ENCODE results near the gene GPR149.
"Not testable (repeated sequence)": the region's sequence is repeated elsewhere in the genome, so short reads cannot be mapped to it uniquely, and the experiment has no call there.

GPR149 gene, protein sequence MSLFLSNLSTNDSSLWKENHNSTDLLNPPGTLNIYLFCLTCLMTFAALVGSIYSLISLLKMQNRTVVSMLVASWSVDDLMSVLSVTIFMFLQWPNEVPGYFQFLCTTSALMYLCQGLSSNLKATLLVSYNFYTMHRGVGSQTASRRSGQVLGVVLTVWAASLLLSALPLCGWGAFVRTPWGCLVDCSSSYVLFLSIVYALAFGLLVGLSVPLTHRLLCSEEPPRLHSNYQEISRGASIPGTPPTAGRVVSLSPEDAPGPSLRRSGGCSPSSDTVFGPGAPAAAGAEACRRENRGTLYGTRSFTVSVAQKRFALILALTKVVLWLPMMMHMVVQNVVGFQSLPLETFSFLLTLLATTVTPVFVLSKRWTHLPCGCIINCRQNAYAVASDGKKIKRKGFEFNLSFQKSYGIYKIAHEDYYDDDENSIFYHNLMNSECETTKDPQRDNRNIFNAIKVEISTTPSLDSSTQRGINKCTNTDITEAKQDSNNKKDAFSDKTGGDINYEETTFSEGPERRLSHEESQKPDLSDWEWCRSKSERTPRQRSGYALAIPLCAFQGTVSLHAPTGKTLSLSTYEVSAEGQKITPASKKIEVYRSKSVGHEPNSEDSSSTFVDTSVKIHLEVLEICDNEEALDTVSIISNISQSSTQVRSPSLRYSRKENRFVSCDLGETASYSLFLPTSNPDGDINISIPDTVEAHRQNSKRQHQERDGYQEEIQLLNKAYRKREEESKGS

DNA sequence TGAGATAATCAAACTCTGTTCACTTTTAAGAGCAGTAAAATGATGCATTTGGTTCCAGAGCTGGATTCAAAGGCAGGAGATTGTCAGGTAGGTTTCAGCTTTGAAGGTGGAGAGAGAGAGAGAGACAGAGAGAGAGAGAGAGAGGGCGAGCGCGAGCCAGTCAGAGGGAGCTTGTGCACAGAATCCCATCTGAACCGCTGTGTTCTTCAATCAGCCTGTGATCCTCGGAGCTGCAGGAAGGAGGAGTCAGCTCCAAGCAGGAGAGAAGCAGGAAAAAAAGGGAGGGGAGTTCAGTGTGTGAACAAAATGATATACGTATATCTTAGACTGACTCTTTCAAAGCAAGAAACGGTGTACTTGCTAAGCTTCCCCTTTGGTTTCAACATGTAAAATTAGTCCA is at the start of gene GPR149:
Gene GPR149, minus strand, starts transcription at position 177 of the 400 bp plus-strand sequence. CDS start 575 bp downstream, outside the sequence.
- no peak for DNase-seq (ENCODE audit: low read depth)

DNA sequence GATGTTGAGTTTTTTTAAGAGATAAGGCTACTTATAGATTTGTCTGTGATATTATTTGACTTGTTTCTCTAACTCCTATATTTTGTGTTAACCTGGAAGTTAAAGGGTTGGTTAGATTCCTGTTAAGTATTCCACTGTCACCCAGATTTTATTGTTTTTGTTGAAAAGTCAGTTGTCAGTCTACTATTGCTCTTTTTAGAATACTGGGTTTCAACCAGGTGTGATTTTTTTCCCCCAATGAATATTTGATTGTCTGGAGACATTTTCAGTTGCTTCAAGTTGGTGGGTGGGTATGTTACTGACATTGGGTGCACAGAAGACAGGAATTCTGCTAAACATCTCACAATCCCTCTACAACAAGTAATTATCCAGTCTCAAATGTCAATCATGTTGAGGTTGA is 43.8 kb upstream of the GPR149 start:
- no peak for DNase-seq (ENCODE audit: low read depth)

DNA sequence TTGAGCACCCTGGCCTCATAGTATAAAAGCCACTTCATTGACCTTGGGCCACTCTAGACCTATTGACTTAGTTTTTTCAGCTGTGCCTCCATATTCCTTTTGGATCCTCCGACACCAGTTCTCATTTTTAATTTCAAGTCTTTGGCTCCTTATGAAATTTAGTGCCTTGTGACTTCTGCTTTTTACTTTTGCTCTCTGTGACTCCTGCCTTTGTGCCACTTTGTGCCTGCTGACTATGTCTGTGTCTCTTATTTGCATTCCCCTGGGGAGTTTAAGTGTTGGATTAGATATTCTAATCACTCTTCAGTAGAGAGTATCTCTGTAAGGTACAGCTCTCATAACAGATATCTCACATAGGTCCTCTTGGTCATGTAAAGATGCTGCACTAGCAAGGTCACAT is 39.6 kb upstream of the GPR149 start:
- DNase-seq (ENCODE audit: low read depth) = no peak

DNA sequence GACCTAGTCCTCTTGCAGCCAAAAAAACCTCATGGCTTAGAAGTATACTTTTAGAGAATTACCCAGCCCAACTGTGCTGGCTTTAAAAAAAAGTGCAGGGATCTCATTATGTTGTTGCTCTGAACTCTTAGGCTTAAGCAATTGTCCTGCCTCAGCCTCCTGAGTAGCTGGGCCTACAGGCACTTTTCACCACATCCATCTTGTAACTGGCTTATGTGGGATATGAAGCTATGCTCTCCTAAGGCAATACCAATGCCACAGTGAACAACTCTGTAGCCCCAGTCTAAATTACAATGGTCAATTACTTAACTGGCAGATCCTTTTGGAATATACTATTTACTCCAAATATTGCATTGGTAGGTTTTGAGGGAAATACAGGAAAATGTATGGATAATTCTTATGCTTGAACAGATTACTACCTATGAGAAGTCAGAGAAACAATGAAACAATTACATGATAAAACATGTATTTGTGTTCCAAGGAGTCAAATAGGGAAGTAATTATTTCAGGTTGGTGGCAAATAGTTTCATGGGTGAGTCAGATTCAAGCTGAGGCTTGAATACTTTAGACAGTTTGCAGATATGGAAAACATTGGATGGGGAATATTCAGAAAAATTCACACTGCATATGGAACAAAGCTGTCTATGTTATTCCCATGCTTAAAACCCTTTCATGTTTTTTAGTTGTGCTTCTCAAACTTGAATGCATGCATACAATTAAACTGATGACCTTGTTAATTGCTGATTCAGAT is 34.6 kb upstream of the GPR149 start:
- DNase-seq (ENCODE audit: low read depth) = no peak

DNA sequence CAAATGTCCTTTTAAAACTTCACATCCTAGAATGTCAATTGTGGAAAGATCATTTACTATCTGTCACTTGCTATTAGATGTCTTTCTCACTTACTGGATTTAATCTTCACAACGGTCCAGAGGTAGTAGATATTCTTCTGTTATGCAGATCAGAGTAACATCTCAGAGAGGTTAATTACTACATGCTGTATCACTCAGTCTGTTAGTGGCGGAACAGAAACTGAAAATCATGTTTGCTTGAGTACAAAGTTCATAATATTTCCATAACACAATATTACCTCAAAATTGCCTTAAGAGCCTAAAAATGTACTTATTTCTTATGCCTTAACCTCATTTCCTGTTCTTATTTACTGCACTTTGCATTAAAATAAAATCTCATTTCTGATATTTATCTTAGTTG is 28.6 kb upstream of the GPR149 start:
- no peak for DNase-seq (ENCODE audit: low read depth)

DNA sequence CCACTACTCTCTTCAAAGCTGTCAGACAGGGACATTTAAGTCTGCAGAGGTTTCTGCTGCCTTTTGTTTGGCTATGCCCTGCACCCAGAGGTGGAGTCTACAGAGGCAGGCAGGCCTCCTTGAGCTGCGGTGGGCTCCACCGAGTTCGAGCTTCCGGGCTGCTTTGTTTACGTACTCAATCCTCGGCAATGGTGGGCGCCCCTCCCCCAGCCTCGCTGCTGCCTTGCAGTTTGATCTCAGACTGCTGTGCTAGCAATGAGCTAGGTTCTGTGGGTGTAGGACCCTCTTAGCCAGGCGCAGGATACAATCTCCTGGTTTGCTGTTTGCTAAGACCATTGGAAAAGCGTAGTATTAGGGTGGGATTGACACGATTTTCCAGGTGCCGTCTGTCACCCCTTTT is 9.1 kb upstream of the GPR149 start:
- DNase-seq (ENCODE audit: low read depth) = not testable (repeated sequence)

DNA sequence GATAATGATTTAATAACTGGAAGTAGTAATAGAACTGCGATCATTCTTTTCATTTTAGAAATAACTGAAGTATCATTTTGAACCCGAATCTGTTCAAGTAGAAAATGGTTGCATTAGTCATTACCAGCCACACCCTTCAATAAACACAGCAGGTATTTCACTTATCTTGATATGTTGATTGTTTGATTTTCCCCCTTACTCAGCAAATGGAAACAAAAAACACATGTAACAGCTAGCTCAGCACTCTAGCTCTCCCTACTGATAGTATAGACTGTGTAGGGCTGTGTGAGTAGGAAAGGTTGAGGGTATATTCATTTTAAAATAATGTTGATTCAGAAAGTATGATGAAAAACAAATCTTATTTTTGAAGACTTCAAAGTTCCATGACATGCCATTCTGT is 1.1 kb upstream of the GPR149 start:
- no peak for DNase-seq (ENCODE audit: low read depth)

DNA sequence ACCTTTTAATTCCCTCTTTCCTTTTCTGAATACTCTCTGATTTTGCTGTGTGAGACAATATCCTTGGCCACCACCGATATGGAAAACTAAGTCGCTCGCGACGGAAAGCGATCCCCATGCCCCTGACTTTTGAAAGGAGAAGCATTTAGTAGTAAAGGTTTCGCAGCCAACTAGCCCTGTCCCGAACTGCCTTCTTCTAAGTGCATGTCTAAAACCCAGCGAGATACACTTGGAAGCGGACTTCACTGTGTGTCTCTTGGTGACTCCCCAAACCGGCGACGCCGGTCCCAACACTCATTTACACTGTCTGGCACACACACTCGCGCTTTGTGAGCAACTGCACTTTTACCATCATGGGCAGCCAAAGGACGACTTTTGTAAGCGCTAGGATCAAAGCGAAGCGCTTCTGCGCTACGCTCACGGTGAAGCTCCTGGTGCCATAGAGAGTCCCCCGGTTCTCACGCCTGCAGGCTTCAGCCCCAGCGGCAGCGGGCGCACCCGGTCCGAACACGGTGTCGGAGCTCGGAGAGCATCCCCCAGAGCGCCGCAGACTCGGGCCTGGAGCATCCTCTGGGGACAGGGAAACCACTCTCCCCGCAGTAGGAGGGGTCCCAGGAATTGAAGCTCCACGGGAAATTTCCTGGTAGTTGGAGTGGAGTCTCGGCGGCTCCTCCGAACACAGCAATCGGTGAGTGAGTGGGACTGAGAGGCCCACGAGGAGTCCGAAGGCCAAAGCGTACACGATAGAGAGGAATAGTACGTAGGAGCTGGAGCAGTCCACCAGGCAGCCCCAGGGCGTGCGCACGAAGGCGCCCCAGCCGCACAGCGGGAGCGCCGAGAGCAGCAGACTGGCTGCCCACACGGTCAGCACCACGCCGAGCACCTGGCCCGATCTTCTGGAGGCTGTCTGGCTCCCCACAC is 1.4 kb downstream of the GPR149 start:
- no peak for DNase-seq (ENCODE audit: low read depth)

DNA sequence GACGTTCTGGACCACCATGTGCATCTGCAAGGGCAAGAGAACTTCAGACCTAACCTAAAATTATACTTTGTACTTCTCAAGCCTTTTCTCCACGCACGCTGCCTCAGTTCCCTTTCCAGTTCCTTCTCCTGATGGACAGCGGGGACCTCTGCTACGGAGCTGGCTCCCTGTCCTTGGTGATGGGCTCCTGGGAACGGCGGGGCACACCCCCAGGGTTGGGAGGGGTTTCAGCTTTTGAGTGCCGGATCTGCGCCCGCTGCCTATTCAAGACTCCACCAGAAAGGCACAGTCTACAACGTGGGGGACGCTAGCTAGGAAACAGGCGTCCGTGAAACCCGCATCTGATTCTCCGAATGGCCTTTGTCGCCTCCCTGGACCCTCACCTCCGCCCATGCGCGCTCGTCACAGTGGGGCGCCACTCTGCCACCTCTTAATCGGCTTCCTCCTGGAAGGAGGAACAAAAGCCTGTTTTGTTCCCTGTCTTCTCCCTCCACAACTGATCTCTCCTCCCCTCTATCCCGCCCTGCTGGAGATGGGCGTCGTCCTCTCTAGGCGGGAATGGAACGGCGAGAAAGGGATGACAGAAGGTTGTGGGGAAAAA is 2.2 kb downstream of the GPR149 start:
- DNase-seq (ENCODE audit: low read depth) = no peak

DNA sequence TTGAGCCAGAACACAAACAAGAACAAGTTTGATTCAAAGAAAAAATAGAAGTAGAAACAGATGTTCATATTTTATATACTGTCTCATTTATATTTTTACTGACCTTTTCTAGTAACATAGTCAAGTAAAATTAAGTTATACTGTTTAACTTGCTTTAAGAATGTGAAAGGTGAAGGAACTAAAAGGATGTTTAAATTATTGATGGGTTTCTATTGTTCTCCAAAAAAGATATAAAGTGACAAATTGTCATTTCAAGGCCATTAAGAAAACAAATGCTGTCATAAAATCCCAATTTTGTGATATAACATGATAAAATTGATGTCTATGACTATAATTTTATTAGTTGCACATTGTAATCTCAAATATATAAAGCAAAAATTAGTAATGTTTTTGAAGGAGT is 7.3 kb downstream of the GPR149 start:
- DNase-seq (ENCODE audit: low read depth) = no peak

DNA sequence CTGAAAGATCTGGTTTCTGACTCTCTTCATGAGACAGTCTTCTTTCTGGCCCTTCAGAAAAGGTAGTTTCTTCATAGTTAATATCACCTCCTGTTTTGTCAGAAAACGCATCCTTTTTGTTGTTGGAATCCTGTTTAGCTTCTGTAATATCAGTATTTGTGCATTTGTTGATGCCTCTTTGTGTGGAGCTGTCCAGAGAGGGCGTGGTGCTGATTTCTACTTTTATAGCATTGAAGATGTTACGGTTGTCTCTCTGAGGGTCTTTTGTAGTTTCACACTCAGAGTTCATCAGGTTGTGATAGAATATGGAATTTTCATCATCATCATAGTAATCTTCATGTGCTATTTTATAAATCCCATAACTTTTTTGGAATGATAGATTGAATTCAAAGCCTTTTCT is 8.9 kb downstream of the GPR149 start:
- no peak for DNase-seq (ENCODE audit: low read depth)

DNA sequence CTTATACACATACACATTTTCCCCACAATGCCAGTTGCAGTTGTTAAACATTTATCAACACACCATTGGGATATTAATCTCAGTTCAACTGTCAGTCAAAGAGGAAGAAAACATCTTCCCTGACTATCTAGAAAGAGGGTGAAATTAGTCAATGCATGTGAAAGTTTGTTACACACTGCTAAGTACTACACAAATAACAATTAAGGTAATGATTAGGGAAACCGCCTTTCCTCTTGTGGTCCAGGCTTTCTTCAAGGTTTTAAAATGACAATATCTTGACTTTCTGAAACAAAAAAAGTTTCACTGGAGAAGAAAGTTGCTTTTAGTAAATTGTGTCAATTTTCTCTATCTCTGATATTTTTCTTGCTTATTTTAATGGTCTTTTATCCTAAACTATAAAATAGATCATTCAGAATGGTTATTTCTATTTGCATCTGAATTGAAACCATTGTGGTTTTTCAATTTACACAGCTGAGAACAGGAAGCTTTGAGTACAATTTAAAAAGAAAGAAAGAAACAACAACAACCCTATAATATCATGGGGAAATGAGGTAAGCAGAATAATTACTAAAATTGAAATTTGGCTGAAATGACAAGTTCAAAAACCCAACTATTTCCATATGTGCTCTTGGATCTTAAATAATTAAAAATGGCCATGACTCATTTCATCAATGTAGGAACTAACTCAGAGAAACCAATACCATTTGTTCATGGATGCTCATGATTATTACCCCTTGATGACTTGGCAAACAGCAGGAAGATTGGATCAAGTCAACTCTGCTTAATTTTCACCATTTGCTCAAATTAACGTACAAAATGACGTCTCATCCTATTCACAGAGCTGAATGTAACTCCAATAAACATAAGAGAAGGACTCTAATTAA is 31.7 kb downstream of the GPR149 start:
- no peak for DNase-seq (ENCODE audit: low read depth)

DNA sequence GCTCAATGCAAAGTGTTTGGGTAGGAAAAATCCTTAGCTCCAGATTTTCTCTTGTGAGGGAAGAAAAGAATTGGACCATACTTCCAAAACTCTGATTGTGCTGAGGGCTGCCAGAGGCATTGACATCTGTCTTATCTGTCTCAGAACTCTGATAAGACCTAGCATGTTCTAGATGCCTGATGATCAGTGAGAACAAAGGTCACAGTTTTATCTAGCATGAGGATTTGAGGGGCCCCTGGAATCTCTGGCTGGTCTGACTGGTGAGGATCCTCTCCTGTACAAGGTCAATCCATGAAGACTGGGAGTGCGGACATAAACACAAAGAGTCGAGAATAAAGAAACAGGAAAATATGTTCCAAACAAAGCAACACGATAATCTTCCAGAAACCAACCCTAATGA is 40.1 kb downstream of the GPR149 start:
- no peak for DNase-seq (ENCODE audit: low read depth)

DNA sequence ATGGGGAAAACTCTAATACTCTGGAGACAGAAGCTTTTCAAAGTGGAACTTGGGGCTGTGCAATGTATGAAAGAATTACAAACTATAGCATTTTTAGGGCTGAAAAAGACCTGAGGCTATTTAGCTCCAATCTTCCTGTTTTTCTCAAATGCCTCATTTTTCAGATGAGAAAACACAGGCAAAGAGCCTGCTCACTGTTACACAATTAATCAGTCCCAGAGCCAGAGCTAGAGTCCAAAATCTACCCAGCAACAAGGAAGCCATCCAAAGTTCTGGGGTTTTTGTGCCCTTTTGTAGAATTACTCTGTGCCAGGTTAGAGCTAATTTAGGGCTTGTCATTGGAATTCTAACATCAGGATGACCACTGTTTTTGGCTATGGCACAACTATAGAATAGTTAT is 45.5 kb downstream of the GPR149 start:
- no peak for DNase-seq (ENCODE audit: low read depth)

DNA sequence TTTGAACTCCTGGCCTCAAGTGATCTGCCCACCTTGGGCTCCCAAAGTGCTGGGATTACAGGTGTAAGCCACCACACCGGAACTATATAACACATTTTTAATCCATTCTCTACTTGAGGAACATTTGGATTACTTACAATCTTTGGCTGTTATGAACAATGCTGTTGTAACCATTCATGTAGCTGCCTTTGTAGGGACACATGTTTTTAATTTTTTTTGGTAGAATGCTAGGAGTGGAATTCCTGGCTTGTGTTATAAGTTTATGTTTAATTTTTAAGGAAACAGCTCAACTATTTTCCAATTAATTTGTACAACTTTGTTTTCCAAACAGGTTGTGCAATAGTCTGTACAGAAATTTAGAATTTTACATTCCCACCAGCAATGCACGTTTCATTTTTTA is 51.7 kb downstream of the GPR149 start:
- DNase-seq (ENCODE audit: low read depth) = no peak

DNA sequence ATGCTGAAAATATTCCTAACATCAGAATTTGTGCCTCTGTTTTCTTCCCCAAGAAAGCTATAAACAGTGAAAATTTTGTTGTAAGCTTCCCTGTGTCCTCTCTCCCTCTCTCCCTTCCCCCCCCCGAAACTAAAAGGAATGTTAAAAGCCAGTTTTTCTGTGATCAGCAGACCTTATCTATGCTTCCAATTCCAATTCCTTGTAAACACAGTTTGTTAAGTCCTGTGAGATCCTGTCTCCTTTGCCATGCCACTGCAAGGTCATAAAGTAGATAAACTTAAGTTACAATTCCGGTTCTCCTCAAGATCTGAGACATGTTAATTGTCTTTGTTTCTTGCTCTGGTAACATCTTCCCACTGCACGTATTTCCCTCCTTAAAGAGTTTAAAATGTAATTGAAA is 62.8 kb downstream of the GPR149 start:
- DNase-seq (ENCODE audit: low read depth) = no peak

DNA sequence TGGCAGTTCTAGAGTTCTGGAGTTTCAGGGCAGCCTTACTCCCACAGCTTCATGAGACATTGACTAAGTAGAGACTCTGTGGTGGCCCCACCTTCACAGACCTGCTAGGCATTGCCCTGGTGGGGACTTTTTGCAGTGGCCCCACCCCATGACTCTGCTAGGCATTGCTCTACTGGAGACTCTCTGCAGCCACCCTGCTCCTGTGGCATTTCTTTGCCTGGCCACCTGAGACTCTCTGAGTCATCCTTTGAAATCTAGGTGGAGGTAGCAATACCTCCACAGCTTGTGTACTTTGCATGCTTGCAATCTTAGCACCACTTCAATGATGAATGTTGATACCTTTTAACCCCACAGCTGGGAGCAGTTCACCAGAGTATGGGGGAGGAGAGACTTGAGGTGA is 65.1 kb downstream of the GPR149 start:
- DNase-seq (ENCODE audit: low read depth) = no peak

DNA sequence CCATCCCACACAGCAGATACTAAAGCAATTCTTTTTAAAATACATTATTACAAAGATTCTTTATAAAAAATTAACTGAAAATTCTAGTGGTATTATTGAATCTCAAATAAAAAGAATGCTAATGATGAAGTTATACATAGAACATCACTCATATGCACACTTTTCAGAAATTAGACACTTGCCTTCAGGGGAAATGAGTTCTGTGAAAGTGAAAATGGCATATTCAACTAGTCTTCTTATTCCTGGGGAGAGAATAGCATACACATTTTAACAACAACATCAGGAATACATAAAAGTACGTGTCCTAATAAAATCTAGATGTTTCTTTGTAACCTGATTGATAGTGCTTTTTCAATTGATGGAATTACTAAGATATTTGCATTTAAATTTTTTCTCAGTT is 68.9 kb downstream of the GPR149 start:
- no peak for DNase-seq (ENCODE audit: low read depth)

DNA sequence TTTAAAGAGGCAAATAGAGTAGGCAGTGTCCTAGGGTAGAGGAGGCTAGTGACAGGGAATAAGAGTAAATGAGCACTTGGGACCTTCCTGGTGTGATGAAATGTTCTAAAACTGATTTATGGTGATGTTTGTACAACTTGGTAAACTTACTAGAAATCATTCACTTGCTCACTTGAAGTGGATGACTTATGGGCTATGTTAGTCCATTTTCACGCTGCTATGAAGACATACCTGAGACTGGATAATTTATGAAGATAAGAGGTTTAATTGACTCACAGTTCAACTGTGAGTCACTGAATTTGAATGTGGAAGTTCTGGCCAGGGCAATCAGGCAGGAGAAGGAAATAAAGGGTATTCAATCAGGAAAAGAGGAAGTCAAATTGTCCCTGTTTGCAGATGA is 74.0 kb downstream of the GPR149 start:
- no peak for DNase-seq (ENCODE audit: low read depth)

DNA sequence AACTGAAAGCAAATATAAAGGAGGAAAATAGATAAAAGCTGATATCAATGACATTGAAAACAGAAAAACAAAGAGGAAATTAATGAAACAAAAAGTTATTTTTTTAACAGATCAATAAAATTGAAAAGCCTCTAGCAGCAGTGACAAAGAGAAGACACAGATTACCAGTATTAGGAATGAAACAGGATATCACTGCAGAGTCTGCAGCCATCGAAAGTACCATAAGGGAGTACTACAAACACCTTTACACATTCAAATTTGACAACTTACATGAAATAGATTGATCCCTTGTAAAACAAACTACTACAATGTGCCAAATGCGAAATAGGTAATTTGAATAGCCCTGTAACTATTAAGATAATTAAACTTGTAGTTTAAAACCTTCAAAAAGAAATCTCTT is 80.8 kb downstream of the GPR149 start:
- DNase-seq (ENCODE audit: low read depth) = no peak
